WERI-Rb-1 (cell line): ENCODE results near the gene CDC14B.

Experiments
- DNase-seq: peaks from one replicate; pipeline ENCODE4 v3.0.0-alpha.2; 2020
- H3K27ac ChIP-seq: fragments of 250-450 bp; sonication (Bioruptor Pico); 2 replicates; pipeline ENCODE4 v1.5.1; 2020; ENCODE audit warnings: mild to moderate bottlenecking, moderate library complexity
- H3K27me3 ChIP-seq: fragments of 250-450 bp; sonication (Bioruptor Pico); 2 replicates; pipeline ENCODE4 v1.5.1; 2021; ENCODE audit warnings: mild to moderate bottlenecking, low read depth, moderate library complexity; ENCODE audit not compliant: insufficient read depth, severe bottlenecking
- H3K36me3 ChIP-seq: fragments of 250-450 bp; sonication (Bioruptor Pico); 2 replicates; pipeline ENCODE4 v1.5.1; 2020; ENCODE audit warnings: mild to moderate bottlenecking, moderate library complexity
- H3K4me3 ChIP-seq: 2 replicates; pipeline ENCODE4 v1.5.1; 2011; ENCODE audit warnings: low read depth, mild to moderate bottlenecking, control low read depth, low read length
- H3K9me3 ChIP-seq: fragments of 250-450 bp; sonication (Bioruptor Pico); 2 replicates; pipeline ENCODE4 v1.5.1; 2021; ENCODE audit warnings: mild to moderate bottlenecking, moderate library complexity; ENCODE audit not compliant: severe bottlenecking
- CTCF ChIP-seq: IDR thresholded peaks from 2 replicates; pipeline ENCODE4 v1.5.1; 2011; ENCODE audit warnings: low read depth, mild to moderate bottlenecking, control low read depth, inconsistent platforms, low read length

CDC14B gene

GRCh38 chr9:96493757-96494156 lies 125.9 kb downstream of the CDC14B start:
- Histone ChIP-seq H3K9me3 (no peaks in the 10 kb centered on the region), H3K27ac (no peak overlapping the region), H3K4me3 (no peak overlapping the region), H3K27me3 (no peaks in the 10 kb centered on the region), H3K36me3 (peaks cover 33% of the 10 kb centered on the region)
- DNase-seq: no peak
- TF ChIP-seq CTCF: no peak

DNA sequence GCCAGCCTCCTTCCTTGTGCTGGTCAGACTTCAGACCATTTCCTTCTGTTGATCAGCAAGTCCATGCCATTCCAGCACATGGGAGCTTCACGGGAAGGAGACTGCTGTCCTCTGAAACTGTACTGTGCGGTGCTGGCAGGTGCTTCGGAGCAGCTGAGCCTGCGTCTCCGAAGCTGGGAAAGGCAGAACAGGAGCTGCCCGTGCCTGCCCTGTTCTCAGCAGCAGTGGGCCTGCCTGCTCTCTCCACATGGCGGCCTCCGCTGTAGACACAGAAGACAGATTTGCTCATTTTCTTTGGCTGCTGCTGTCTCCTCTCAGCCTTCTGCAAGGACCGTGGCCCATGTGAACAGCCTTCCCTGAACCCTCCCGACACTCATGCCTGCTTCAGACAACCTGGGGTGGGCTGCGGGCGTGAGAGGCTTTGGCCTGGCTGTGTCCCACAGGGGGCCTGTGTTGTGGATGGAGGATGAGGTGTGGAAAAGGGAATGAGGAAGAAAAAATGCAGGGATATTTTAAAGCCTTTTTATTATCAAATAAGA lies 126.6 kb downstream of the CDC14B start:
- Histone ChIP-seq H3K27ac (no peak overlapping the region), H3K27me3 (no peaks in the 10 kb centered on the region), H3K9me3 (no peaks in the 10 kb centered on the region), H3K4me3 (no peak overlapping the region), H3K36me3 (peaks cover 40% of the 10 kb centered on the region)
- DNase-seq: no peak
- TF ChIP-seq CTCF: no peak

- Histone ChIP-seq H3K4me3 (no peak overlapping the region), H3K27ac (no peak overlapping the region), H3K36me3 (peaks cover 45% of the 10 kb centered on the region), H3K27me3 (no peaks in the 10 kb centered on the region), H3K9me3 (no peaks in the 10 kb centered on the region)
- TF ChIP-seq CTCF: no peak
- DNase-seq: no peak
Measured at GRCh38 chr9:96491880-96492525, 127.6 kb downstream of the CDC14B start.

DNA sequence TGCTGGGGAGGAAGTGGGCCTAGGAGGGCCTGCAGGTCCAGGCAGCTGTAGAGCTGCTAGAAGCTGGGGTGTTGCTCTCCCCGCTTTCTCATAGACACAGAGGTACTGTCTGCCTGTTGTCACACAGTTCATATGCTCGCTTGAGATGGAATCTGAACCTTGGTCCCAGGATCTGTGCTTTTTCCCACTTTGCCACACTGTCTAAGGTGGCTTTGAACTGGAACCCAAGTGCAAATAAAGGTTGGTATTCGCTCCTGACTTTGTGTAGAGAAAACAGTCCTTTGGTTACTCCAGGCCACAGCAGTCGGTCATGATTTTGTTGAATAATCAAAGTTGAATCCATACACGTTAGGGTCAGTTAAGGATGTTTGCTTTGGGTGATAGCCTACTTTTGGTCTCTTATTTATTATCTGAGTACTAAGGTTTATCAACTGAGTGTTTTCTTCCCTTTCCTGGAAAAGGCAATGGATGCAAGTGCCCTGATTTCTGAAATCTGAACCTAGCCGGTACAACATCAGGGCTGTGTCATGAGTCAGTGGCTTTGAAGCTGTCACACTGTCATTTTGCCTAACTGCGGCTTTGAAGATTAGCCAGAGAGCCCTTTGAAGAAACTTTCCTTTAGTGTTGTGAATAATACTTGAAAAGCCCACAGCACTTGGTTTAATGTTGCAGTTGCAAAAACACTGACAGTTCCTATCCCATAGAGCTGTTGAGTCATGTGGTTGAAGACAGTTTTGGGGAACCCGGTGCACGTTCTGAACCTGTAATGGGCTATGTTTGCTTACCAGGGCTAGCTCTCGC lies 128.4 kb downstream of the CDC14B start:
- no peak for TF ChIP-seq CTCF
- H3K36me3 ChIP-seq: peaks cover 52% of the 10 kb centered on the region
- H3K27ac ChIP-seq: no peak overlapping the region
- no peak overlapping the region for H3K4me3 ChIP-seq
- no peak for DNase-seq
- no peaks in the 10 kb centered on the region for H3K27me3 ChIP-seq
- no peaks in the 10 kb centered on the region for H3K9me3 ChIP-seq

GRCh38 chr9:96490534-96491078 lies 129.0 kb downstream of the CDC14B start:
- no peak overlapping the region for H3K27ac ChIP-seq
- H3K4me3 ChIP-seq: no peak overlapping the region
- peaks cover 57% of the 10 kb centered on the region for H3K36me3 ChIP-seq
- no peaks in the 10 kb centered on the region for H3K9me3 ChIP-seq
- no peak for TF ChIP-seq CTCF
- DNase-seq: no peak
- H3K27me3 ChIP-seq: no peaks in the 10 kb centered on the region
